SK-N-SH (cell line): Measurements from ENCODE around the gene TMEM179.

Experiments used
- CTCF ChIP-seq: fragments of 200-600 bp; sonication (generic); IDR thresholded peaks from 2 replicates; pipeline ENCODE4 v1.6.1; 2017; ENCODE audit warnings: antibody characterized with exemption, mild to moderate bottlenecking, moderate library complexity
- ELF1 ChIP-seq: IDR thresholded peaks from 2 replicates; pipeline ENCODE4 v1.4.0; 2012
- EP300 ChIP-seq, 2 experiments: IDR thresholded peaks; 2 replicates each; pipeline versions ENCODE4 v1.4.0 to v1.6.1; 2012; ENCODE audit warnings: borderline replicate concordance in 1 of 2, low read depth in 1 of 2, low read length in 1 of 2
- EZH2phosphoT487 ChIP-seq: fragments of 200-600 bp; sonication (generic); IDR thresholded peaks from 2 replicates; pipeline ENCODE4 v1.6.1; 2017; ENCODE audit warnings: low read depth, mixed run types, mild to moderate bottlenecking, antibody characterized with exemption, moderate library complexity, borderline replicate concordance
- GABPA ChIP-seq: IDR thresholded peaks from 2 replicates; pipeline ENCODE4 v1.4.0; 2012; ENCODE audit warnings: low read depth, mild to moderate bottlenecking
- MXI1 ChIP-seq: IDR thresholded peaks from 2 replicates; pipeline ENCODE4 v1.6.1; 2012; ENCODE audit warnings: mild to moderate bottlenecking, low read depth, low read length, improper control_type of control experiment
- POLR2AphosphoS5 ChIP-seq: IDR thresholded peaks from 2 replicates; pipeline ENCODE4 v1.6.1; 2012; ENCODE audit warnings: low read depth, low read length
- RCOR1 ChIP-seq: fragments of 150-350 bp; IDR thresholded peaks from 2 replicates; pipeline ENCODE4 v1.6.1; 2017; ENCODE audit warnings: antibody characterized with exemption, low read length
- REST ChIP-seq: IDR thresholded peaks from 2 replicates; pipeline ENCODE4 v1.6.1; 2012; ENCODE audit warnings: mild to moderate bottlenecking, low read depth, low read length, moderate library complexity

DNA sequence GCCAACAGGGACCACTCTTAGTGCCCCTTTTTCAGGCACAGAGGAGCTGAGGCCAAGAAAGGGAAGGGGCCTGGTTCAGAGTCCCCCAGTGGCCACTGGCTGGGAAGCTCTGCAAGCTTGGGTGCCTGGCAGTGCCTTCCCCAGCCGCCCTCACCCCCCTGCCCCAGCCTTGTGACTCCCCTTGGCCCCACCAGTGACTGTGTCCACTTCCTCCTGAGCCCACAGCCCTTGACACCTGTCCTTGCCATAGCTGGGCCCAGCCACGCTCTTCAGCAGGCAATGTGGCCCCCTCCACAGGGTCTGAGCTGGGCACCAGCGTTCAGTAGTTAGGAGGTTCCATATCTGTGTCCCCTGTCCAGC lies 44.0 kb downstream of the TMEM179 start:
- no peak for TF ChIP-seq CTCF
- TF ChIP-seq EZH2phosphoT487: no peak
- TF ChIP-seq GABPA: no peak
- no peak for TF ChIP-seq POLR2AphosphoS5
- no peak for TF ChIP-seq RCOR1
- no peak for TF ChIP-seq MXI1
- TF ChIP-seq REST: no peak
- no peak for TF ChIP-seq EP300 (IDR thresholded peaks at IDR 0.05; ENCODE audit: borderline replicate concordance in 1 of 2, low read depth in 1 of 2, low read length in 1 of 2)
- TF ChIP-seq ELF1: no peak
